OCI-M1 (cell line): ENCODE data around the gene PIEZO1.
"Not testable (repeated sequence)": the region's sequence is repeated elsewhere in the genome, so short reads cannot be mapped to it uniquely, and the experiment has no call there.

ENCODE experiments used
- DNase-seq: peaks from one replicate; lab custom pipeline; 2025; lab: John Stamatoyannopoulos, UW

The PIEZO1 gene

DNA sequence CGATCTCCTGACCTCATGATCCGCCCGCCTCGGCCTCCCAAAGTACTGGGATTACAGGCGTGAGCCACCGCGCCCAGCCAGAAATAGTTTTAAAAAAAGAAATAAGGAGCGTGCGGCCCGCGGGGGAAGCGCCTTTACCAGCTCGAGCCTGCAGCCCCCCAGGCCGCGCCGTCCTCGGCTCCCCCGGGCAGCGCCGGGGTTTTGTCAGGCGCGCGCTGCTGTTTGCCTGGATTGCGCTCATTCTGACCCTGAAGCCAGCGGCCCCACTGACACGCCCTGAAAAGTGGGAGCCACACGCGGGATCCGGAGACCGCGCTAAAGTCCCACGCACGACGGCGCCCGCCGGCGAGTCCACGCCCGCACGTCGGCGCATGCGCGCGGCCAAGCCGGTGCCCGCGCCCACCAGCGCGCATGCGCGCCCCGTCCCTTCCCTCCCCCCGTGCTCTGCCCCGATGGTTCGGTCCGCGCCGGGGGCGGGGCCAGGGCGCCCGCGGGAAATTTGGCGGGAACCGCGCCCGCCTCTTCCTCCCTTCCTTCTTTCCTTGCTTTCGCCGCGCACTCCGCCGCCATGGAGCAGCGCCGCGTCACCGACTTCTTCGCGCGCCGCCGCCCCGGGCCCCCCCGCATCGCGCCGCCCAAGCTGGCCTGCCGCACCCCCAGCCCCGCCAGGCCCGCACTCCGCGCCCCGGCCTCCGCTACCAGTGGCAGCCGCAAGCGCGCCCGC is 18.4 kb upstream of the PIEZO1 start, which contains the start of gene CDT1:
CDT1 (plus strand) TSS at position 526 of the 724 bp plus-strand sequence; CDS start at position 569, 43 bp downstream.
- peak; percentile 91 for DNase-seq

GRCh38 chr16:88800277-88800592 is 15.2 kb upstream of the PIEZO1 start:
- no peak for DNase-seq

DNA sequence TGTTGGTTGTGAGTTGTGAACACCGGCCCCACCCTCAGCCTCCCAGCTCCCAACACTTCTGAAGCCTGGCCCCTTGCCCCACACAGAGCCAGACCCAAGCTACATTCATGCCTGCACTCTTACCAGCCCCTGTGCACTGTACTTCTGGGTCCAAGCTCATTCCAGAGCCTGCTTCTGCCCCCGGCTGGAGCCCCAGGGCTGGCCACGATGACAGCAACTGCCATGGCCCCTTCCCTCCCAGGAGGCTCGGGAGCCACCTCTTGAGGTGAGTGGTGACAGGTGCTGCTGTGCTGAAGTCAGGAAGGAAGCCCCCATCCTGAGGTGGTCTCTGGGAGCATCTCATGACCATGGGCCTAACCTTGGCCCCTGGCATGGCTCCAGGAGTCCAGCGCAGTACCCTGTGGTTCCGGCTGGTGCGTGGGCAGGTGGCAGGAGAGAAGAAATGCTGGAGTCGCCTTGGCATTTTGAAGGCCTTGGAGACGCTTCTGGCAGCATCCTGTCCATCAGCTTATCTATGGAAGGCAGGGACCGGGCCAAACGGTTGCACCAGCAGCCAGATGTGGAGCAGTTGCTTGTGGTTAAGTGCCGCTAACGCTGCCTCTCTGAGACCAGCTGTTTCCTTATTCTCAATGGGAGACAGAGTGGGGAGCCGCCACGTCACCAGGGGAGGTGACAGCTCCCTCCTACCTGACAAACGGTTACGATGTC is 14.7 kb upstream of the PIEZO1 start:
- DNase-seq: peak; percentile 95

GRCh38 chr16:88798772-88799455 is 13.9 kb upstream of the PIEZO1 start:
- peak; percentile 63 for DNase-seq

DNA sequence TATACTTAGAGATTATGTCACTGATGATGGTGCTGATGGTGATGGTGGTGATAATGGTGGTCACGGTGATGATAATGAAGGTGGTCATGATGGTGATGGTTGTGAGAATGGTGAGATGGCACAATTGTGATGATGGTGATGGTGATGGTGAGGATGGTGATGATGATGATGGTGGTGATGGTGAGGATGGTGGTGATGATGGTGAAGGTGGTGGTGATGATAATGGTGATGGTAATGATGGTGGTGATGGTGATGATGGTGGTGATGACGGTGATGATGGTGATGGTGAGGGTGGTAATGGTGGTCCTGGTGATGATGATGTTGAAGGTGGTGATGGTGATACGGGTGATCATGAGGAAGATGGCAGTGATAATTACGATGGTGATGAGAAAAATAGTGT is 13.1 kb upstream of the PIEZO1 start:
- no peak for DNase-seq

DNA sequence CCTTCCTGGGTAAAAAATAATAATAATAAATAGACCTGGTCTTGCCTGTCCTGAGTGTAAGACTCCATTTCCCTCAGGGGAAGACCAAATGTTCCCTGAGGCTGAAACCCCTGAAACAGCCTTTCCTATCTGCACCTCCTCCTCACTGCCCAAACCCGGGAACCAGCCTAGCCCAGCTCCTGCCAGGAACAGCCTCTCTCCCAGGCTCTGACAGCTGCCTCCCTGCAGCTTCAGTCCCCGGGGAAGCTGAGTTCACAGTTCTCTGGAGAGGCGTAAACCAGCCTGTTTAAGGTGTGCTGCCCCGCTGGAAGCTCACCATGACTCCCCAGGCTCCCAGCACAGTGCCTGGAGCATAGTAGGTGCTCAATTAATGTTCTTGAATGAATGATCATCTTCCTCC is 11.3 kb upstream of the PIEZO1 start:
- no peak for DNase-seq

DNA sequence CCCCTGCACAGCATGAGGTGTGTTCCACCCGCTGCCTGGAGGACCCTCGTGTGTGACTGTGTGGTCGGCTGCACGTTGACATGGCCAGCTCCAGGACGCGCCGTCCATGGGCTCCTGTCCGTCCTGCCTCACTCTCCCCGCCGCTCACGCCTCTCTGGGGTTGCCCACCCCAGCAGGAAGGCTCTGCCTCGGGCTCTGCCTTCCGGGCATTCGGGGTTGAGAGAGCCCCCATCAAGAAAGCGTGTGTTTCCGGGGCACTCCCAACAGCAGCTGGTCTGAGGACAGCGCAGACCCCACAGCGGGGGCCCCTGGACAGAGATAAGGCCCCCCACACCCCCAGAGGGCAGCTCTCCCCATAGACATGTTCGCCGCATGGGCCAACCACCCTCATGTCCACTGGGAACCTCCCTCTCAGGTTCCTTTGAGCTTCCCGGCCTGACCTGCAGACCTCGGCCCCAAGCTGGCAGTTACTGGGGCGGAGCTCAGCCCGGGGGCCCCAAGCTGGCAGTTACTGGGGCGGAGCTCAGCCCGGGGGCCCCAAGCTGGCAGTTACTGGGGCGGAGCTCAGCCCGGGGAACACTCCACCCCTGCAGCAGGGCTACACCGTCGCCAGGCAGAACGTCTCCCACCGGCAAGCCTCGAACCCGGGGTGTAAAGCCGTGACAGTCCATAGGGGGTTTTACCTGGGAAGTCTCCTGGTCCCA is 8.4 kb upstream of the PIEZO1 start:
- DNase-seq: no peak

- no peak for DNase-seq
Observed at GRCh38 chr16:88792668-88793250, 7.7 kb upstream of the PIEZO1 start.

GRCh38 chr16:88792078-88792550 is 7.1 kb upstream of the PIEZO1 start:
- DNase-seq: no peak

- DNase-seq: peak; percentile 81
Observed at GRCh38 chr16:88790312-88791211, 5.5 kb upstream of the PIEZO1 start.

- no peak for DNase-seq
Observed at GRCh38 chr16:88789594-88789993, 4.6 kb upstream of the PIEZO1 start.

DNA sequence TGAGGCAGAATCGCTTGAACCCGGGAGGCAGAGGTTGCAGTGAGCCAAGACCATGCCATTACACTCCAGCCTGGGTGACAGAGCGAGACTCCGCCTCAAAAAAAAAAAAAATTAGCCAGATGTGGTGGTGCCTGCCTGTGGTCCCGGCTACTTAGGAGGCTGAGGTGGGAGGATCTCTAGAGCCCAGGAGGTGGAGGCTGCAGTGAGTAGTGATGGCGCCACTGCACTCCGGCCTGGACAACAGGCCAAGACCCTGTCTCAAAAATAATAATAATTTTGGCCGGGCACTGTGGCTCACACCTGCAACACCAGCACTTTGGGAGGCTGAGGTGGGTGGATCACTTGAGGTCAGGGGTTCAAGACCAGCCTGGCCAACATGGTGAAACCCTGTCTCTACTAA is 3.7 kb upstream of the PIEZO1 start:
- not testable (repeated sequence) for DNase-seq

GRCh38 chr16:88787579-88788314 is 2.7 kb upstream of the PIEZO1 start:
- no peak for DNase-seq

DNA sequence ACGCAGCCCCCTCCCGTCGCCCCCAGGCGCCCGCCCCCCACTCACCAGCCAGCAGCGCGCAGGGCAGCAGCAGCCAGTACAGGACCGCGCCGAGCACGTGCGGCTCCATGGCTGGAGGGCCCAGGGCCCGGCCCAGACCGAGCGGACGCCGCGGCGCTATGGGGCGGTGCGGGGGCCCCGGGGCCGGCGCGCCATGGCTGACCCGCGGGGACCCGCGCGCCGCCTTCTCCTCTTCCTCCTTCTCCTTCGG is 239 bp downstream of the PIEZO1 start:
- no peak for DNase-seq

DNA sequence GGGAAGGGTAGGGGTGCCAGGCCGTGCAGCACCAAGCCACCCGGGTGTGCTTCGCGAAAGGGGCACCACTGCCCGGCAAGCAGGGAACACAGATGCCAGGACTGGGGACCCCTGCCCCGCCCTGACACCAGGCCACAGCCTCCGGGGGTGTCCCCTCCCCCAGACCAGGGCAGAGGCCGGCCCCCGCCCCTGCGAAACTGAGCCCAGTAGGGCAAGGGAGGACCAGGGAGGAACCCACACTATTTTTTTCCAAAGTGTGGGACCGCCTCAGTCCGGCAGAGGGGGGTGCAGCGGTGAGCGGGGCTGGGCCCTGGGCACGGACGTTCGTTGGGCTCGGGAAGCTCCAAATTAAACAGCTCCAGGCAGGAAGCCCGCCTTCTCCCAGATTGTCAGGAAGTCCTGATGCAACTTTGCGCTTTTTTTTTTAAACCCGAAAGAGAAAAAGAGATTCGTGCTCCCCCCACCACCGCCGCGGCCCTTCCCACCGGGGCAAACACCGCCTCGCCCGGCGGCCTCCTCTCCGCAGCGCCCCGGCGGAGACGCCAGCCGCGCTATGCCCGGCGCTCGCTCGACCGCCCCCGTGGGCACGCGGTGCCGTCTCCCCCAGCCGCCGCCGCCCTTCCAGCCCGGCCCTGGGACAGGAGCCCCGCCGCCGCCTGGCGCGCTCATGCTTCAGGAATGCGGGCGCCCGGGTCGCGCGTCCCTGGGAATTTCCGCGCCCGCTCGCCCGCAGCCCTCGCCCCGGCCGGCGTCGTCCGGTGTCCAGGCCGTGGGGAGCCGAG is 755 bp downstream of the PIEZO1 start:
- DNase-seq: peak; percentile 74

DNA sequence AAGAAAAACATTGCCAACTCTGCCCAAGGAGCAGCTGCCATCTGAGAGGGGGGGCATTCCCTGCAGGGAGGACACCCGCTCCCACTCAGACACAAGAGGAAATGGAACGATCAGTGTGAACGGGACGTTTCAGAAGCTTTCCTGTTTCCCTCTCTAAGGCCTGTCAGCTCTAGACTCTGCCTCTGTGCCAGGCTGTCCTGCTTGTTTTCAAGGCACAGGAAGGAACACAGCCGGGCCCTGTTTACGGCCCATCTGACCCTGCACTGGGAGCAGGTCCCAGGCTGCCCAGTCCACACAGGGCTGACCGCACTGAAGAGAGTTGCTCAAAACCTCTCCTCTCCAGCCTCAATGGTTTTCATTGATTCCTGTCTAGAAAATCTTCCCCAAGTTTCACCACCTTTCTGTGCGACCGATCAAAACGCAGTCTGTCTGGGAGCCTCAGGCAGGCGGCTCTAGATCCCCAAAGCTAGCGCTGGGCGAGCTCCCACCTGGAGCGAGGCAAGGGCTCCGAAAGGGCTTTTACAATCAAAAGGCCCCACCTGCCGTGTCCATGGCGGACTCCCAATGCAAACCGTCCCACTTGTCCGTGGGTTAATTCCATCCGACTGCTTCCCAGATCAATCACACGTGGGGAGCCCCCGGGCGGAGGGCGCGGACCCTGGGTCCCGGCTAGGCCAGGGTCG is 1.5 kb downstream of the PIEZO1 start:
- DNase-seq: peak; percentile 67

- no peak for DNase-seq
Observed at GRCh38 chr16:88782454-88783390, 2.3 kb downstream of the PIEZO1 start.
